WI38 (cell line): ENCODE measurements around the gene AHI1.

ENCODE experiments used
- H3K4me3 ChIP-seq: 2 replicates; pipeline ENCODE4 v1.5.1; 2011; ENCODE audit warnings: low read depth, mild to moderate bottlenecking, control low read depth, low read length
- TF ChIP-seq, protein P1 (sequence below): IDR thresholded peaks from 2 replicates; pipeline ENCODE4 v1.5.1; 2012; ENCODE audit warnings: low read depth, mild to moderate bottlenecking, control low read depth, low read length

The AHI1 gene

GRCh38 chr6:135277422-135277821, 220.1 kb downstream of the AHI1 start:
- no peak overlapping the region for H3K4me3 ChIP-seq
- TF ChIP-seq, protein P1, sequence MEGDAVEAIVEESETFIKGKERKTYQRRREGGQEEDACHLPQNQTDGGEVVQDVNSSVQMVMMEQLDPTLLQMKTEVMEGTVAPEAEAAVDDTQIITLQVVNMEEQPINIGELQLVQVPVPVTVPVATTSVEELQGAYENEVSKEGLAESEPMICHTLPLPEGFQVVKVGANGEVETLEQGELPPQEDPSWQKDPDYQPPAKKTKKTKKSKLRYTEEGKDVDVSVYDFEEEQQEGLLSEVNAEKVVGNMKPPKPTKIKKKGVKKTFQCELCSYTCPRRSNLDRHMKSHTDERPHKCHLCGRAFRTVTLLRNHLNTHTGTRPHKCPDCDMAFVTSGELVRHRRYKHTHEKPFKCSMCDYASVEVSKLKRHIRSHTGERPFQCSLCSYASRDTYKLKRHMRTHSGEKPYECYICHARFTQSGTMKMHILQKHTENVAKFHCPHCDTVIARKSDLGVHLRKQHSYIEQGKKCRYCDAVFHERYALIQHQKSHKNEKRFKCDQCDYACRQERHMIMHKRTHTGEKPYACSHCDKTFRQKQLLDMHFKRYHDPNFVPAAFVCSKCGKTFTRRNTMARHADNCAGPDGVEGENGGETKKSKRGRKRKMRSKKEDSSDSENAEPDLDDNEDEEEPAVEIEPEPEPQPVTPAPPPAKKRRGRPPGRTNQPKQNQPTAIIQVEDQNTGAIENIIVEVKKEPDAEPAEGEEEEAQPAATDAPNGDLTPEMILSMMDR = no peak

- TF ChIP-seq, protein P1 = no peak
- H3K4me3 ChIP-seq = no peak overlapping the region
Observed at GRCh38 chr6:135274561-135275293, 222.8 kb downstream of the AHI1 start.

DNA sequence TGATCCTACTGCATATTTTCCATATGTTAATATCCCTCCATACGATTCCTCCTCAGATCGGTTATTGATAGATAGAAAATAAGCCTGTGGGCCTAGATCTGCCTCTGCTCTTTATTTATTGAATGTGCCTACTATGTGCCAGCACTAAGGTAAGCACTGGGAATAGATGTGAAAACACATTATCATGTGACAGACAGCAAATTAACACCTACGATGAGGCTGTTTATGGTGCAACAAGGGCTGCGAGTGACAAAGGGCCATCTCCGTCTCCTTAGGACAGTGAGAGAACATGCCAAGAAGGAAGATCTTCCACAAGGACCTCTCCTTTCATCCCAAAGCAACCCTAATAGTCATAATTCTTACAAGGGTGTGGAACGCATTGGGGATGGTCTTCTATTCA, 225.9 kb downstream of the AHI1 start:
- TF ChIP-seq, protein P1 = no peak
- H3K4me3 ChIP-seq = no peak overlapping the region

DNA sequence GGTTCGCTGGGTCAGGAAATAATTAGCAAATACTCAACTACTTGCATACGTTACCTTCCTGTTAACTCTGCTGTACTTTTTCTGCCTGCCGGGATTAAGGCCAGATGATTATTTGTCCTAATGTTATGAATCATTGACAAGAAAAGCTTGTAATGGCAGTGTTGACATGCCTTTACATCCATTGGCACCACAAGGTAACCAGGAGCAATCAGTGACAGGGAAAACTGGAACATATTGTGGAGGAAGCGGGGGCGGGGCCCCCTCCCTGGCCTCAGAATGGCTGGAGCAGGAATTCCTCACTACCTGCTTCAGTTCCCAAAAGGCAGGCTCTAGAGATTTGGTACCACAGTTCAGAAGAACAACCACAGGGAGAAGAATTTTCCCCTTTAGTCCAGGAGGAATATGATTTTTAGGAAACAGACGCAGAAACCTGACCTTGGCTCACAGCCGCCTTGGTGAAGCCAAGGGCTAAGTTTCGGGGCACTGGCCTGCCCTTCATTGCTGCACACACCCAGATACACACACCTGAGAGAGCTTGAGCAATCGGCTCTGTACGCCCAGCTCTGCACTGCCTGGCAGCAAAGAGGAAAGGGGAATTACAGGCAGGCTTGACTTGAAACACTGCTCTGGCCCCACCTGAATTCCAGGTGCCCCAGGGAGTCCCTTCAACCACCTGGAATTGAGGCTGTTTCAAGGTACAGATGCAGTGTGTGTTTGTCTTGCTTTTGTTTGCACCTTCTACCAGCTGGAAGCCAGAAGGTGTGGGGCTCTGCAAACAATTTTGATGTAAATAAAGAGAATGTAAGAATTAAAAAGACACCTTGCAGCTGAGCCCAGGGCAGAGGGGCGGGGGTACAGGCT, 226.6 kb downstream of the AHI1 start:
- no peak overlapping the region for H3K4me3 ChIP-seq
- TF ChIP-seq, protein P1 = no peak

DNA sequence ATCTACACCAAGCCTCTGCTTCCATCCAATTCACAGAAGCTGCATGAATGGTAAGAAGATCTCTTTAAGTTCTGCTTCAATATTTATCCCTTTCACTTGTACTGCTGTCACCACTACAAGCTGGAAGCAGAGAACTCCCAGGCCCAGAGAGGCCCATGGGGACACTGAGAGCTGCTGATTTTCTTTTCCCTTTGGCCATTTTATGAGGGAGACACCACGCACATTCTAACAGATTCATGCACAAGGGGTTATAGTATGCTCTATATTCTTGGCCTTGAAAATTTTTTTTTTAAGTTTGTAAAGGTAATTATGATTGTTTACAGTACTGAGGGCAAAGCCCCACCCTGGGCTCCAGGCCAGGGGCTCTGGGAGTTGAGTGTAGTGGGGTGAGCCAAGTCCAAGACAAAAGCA, 228.1 kb downstream of the AHI1 start:
- H3K4me3 ChIP-seq = no peak overlapping the region
- TF ChIP-seq, protein P1 = no peak

DNA sequence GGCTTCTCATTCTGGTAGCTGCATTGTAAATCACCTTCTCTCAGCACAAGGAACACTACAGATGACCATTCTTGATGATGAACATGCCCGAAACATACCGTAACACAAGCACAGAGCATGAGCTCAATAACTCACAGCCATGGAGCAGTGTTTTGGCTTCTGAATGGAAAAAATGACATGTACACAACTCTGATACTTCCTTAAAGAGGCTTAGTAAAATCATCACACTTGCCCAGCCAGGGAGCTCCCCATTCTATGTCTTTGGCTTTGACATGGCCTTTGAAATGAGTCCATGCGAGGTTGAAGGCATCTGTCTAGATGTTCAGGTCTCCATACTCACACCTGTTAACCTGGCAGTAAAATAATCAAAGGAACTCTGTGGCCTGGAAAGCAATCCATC, 228.8 kb downstream of the AHI1 start:
- H3K4me3 ChIP-seq = no peak overlapping the region
- TF ChIP-seq, protein P1 = no peak

- no peak overlapping the region for H3K4me3 ChIP-seq
- TF ChIP-seq, protein P1 = no peak
Observed at GRCh38 chr6:135268263-135268662, 229.3 kb downstream of the AHI1 start.
